Motor neuron (in vitro differentiated cells): ENCODE measurements around the gene CACNG1. TPM values are rescaled to one million over a fixed set of nuclear protein-coding genes. Genes with fewer than 3 reads are reported as not detected.
A peak's percentile ranks its signal among the peaks of the same experiment; 100 is the strongest.

ENCODE experiments used
- ATAC-seq, 8 experiments: fragments of 200-7000 bp; cut with Tn5 transposase; replicated peaks in 6 of 8; 2 replicates each; pipeline ENCODE4 v1.8.0; 2021; ENCODE audit warnings: mild to moderate bottlenecking in 8 of 8, moderate library complexity in 8 of 8
- H3K27ac ChIP-seq, 2 donors: fragments of 250-450 bp; sonication (Bioruptor Pico); 2 replicates each; pipeline ENCODE4 v1.9.0; 2021; ENCODE audit warnings: antibody characterized with exemption in 2 of 2, mild to moderate bottlenecking in 2 of 2, moderate library complexity in 1 of 2
- H3K4me1 ChIP-seq, 2 donors: fragments of 250-450 bp; sonication (Bioruptor Pico); replicated peaks in 1 of 2; 2 replicates each; pipeline ENCODE4 v1.6.1; 2021; ENCODE audit warnings: antibody characterized with exemption in 2 of 2, mild to moderate bottlenecking in 2 of 2, moderate library complexity in 1 of 2
- H3K4me3 ChIP-seq, 5 donors: fragments of 250-450 bp; sonication (Bioruptor Pico); 2 replicates each; pipeline ENCODE4 v1.9.0; 2021; ENCODE audit warnings: antibody characterized with exemption in 5 of 5, mild to moderate bottlenecking in 5 of 5, moderate library complexity in 4 of 5
- WGBS, 10 experiments: fragments of 450-650 bp; shearing (Covaris generic); methylation state at CpG; one replicate each; pipeline ENCODE4 v1.0.0; 2022; 5-methylcytosine and 5-hydroxymethylcytosine counted together
- in situ Hi-C, 9 experiments: fragments of 400-800 bp; cut with MboI; loops; one replicate each; pipeline ENCODE4 v1.15.0; 2021; ENCODE audit warnings: low sequenced_read_pairs in 9 of 9, low pct_unique_long_range_greater_than_20kb in 2 of 9; ENCODE audit not compliant: unreplicated experiment in 9 of 9
- total RNA-seq, 8 experiments: library from RNA; unstranded; fragments of 300-600 nt; gene quantifications; 2 replicates each; pipeline versions ENCODE4 v1.2.3 to v1.2.4, GENCODE V29; 2022

The CACNG1 gene
- total RNA-seq, result 1 to 10 TPM in 1 of 8 experiments, under 1 TPM in 5, not detected in 2; 0.25 to 1.4 (median 0.53) TPM

DNA sequence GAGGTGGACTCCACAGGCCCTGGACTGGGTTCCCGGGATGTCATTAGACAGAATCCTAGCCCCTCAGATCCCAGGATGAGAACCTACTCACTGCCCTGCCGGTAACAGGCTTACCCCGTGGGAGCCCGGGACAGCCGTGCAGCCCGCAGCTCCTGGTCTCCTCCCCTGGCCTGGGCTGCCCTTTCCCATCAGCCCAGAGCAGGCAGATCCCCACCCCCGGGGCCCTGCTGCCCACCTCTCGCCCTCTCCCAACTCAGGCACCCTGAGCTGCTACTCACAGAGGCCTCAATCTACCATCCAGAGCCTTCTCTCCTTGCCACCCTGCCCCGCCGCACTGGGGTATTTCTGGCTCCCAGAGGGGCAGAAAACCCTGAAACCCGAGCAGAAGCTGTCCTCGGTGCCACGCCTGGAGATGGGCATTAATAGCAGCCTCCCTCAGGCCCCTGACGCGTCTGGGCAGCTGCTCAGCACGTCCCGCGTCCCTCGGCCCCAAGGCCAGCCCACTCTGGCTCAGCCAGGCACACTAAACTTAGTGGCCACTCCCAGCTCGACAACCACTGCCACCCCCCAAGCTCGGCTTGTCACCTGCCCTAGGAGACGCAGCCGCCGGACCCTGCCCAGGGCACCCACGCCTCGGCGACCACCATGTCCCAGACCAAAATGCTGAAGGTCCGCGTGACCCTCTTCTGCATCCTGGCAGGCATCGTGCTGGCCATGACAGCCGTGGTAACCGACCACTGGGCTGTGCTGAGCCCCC is at the start of gene CACNG1:
Gene CACNG1 (plus strand): TSS at position 539 of the 757 bp plus-strand sequence. CDS start 107 bp downstream, at position 646.
- Histone ChIP-seq H3K27ac (no peak within 1 kb of the TSS), H3K4me1 (peaks cover 0 to 5% of the 10 kb centered on the region in 2 donors), H3K4me3 (no peak within 1 kb of the TSS)
- 40 to 87% (median 80%) methylated on average over 1 to 13 of the region's 32 CpGs; no CpG with 5 or more reads in 4 of the 10 experiments for WGBS, 10 experiments
- in situ Hi-C loops, result no loop called here
- no peak for ATAC-seq

- ATAC-seq, result peak in 4 of 8 experiments; percentile 26 to 43 (median 35)
- H3K4me1 ChIP-seq, result peaks cover 0 to 8% of the 10 kb centered on the region in 2 donors
- in situ Hi-C loops, result no loop called here
- no peak overlapping the region for H3K4me3 ChIP-seq
- WGBS, 10 experiments, result 36 to 86% (median 61%) methylated on average over 2 to 10 of the region's 12 CpGs; no CpG with 5 or more reads in 2 of the 10 experiments
- peak overlapping the region in 1 of 2 donors; percentile 49 for H3K27ac ChIP-seq
Measured at GRCh38 chr17:66994930-66995535, 49.3 kb upstream of the CACNG1 start.

DNA sequence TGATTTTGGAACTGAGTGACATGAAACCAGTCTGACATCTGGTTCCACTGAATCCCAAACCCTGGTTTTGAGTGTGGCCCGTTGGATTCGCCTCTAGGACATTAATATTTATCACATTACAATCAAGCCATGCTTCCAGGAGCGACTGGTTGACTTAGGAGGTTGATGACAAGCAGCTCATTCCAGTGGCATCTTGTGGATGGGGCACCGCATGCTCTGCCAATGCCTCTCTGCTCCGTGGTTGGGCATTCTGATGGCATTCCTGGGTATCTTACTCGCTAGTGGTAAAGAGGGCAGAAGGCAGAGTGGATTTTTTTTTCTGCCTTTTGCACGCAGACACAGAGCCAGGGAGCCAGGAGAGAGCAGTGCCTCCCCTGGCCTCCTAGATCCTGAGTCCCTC is 48.4 kb upstream of the CACNG1 start:
- Histone ChIP-seq H3K4me1 (peaks cover 0 to 8% of the 10 kb centered on the region in 2 donors), H3K27ac (no peak overlapping the region), H3K4me3 (no peak overlapping the region)
- in situ Hi-C loops, result no loop called here
- 0 to 100% (median 43%) methylated on average over 1 to 7 of the region's 7 CpGs; no CpG with 5 or more reads in 3 of the 10 experiments for WGBS, 10 experiments
- ATAC-seq, result no peak

- Histone ChIP-seq H3K4me3 (no peak overlapping the region), H3K4me1 (peaks cover 0 to 8% of the 10 kb centered on the region in 2 donors), H3K27ac (no peak overlapping the region)
- 20 to 97% (median 88%) methylated on average over 1 to 5 of the region's 5 CpGs; no CpG with 5 or more reads in 4 of the 10 experiments for WGBS, 10 experiments
- in situ Hi-C loops, result no loop called here
- no peak for ATAC-seq
Measured at GRCh38 chr17:66996926-66997325, 47.4 kb upstream of the CACNG1 start.

- in situ Hi-C loops, result no loop called here
- ATAC-seq, result no peak
- H3K27ac ChIP-seq, result no peak overlapping the region
- 38 to 83% (median 77%) methylated on average over 1 to 2 of the region's 2 CpGs; no CpG with 5 or more reads in 5 of the 10 experiments for WGBS, 10 experiments
- H3K4me1 ChIP-seq, result no peaks in the 10 kb centered on the region
- no peak overlapping the region for H3K4me3 ChIP-seq
Measured at GRCh38 chr17:67003231-67003630, 41.1 kb upstream of the CACNG1 start.

GRCh38 chr17:67004181-67004580 is 40.2 kb upstream of the CACNG1 start:
- Histone ChIP-seq H3K4me3 (no peak overlapping the region), H3K27ac (no peak overlapping the region), H3K4me1 (no peaks in the 10 kb centered on the region)
- ATAC-seq, result no peak
- in situ Hi-C loops, result no loop called here
- 3 to 93% (median 88%) methylated on average over 2 to 7 of the region's 11 CpGs; no CpG with 5 or more reads in 2 of the 10 experiments for WGBS, 10 experiments

DNA sequence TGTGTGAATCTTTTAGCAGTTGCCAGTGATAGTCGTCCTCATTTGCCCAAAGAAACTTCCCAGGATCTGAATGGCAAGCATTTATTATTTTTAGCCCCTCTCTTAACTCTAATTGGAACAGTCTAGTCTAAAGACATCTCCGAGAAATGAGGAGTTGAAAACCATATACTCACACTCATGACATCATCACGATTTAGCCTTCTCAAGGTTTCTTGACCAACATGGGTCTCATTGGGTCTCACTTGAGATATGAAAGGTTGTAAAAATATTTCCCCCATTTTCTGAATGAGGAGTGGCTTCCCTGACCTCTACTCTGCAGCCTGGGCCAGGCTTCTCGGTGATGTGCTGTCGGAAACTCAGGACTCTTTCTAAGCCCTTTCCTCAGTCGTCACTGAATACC is 37.1 kb upstream of the CACNG1 start:
- WGBS, 10 experiments, result 0 to 100% (median 76%) methylated on average over 1 to 6 of the region's 6 CpGs; no CpG with 5 or more reads in 2 of the 10 experiments
- H3K4me3 ChIP-seq, result no peak overlapping the region
- peaks cover under 1 to 2% of the 10 kb centered on the region in 2 donors for H3K4me1 ChIP-seq
- in situ Hi-C loops, result no loop called here
- no peak for ATAC-seq
- no peak overlapping the region for H3K27ac ChIP-seq

DNA sequence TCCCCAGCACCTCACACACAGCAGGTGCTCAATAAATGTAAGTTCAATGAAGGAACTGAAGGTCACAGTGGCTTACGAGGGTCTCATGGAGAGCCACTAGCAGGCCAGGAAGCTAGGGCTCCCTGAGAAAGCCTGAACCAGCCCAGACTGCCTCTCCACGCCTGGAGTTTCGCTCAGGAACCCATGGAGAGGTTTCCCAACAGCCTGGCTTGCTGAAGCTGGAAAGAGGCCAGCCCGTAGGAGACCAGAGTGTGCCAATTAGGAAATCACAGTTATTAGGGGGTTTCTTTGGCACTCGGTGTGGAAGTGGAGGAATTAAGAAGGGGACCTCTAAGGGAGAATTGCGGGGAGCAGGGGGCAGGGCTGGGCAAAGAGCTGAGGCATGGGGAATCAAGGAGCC is 36.3 kb upstream of the CACNG1 start:
- no peak for ATAC-seq
- Histone ChIP-seq H3K4me1 (peaks cover 8% of the 10 kb centered on the region in 2 donors), H3K27ac (no peak overlapping the region), H3K4me3 (no peak overlapping the region)
- WGBS, 10 experiments, result 0 to 100% (median 88%) methylated on average over 1 to 4 of the region's 6 CpGs; no CpG with 5 or more reads in 3 of the 10 experiments
- in situ Hi-C loops, result no loop called here

DNA sequence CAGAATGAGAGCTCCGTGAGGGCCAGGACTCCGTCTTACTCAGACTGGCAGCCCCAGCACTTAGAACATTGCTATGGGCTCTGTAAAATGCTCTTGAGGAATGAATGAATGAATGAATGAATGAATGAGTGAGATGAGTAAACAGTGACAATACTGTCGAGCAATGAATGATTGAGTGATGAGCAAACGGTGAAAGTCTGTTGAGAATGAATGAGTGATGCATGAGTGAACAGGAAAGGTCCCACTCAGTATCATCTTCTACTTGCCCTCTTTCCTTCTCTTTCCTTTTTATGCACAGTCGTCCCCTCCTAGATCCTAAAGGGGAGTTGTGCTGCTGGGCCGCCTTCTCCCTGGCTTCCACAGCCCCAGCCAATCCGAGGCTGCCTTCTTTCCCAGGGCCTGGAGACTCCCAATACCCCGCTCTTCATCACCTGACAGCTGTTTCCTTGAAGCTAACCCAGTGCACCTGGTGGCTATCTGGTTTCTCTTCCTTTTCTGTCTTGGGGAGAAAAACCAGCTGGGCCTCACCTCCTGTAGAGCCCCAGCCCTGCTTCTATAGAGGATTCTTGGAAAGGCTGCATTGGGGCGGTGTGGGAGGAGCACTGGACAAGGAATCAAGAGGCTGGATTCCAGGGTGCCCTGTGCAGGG is 32.7 kb upstream of the CACNG1 start:
- in situ Hi-C loops, result no loop called here
- Histone ChIP-seq H3K4me3 (no peak overlapping the region), H3K27ac (no peak overlapping the region), H3K4me1 (peaks cover 8% of the 10 kb centered on the region in 2 donors)
- 46 to 100% (median 84%) methylated on average over 1 to 5 of the region's 9 CpGs; no CpG with 5 or more reads in 4 of the 10 experiments for WGBS, 10 experiments
- no peak for ATAC-seq

DNA sequence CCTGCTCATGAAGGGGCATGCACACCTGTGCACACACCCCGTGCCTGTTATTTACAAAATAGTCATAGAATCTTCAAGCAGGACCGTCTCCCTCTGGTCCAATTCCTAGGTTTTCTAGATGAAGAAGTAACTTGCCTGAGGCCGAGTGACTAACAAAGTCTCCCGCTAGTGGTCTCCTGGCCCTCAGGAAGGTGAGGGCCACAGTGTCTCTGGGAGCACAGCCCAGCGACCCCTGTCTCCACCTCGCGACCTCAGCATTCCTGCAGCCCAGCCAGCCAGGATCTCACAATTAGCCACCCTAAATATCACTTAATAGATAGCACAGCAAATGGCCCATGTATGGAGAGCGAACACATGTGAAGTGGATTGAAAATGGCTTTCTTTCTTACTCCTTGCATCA is 30.5 kb upstream of the CACNG1 start:
- ATAC-seq, result peak in 1 of 8 experiments; percentile 33
- 73 to 100% (median 88%) methylated on average over 1 to 8 of the region's 8 CpGs; no CpG with 5 or more reads in 2 of the 10 experiments for WGBS, 10 experiments

DNA sequence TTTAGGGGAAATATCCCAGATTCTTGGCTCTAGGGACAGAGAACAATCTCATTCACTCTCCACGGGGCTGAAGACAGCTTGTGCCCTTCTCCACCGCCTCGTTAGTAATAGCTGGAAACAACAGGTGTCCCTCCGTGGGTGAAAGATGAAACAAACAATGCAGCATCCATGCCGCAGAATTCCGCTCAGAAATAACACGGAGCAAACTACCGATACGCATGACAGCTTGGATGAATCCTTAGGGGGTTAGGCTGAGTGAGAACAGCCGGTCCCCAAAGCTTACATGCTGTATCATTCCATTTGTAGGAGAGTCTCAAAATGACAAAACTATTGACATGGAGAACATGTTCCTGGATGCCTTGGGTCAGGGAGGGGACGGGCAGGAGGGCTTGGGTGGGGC is 29.4 kb upstream of the CACNG1 start:
- Histone ChIP-seq H3K4me1 (peaks cover 35 to 36% of the 10 kb centered on the region in 2 donors), H3K4me3 (no peak overlapping the region), H3K27ac (no peak overlapping the region)
- ATAC-seq, result no peak
- in situ Hi-C loops, result no loop called here
- 50 to 100% (median 80%) methylated on average over 2 to 7 of the region's 11 CpGs; no CpG with 5 or more reads in 1 of the 10 experiments for WGBS, 10 experiments

More for the DNA sequence above, 30.5 kb upstream of the CACNG1 start:
- peak overlapping the region in 1 of 2 donors; percentile 36 for H3K27ac ChIP-seq
- H3K4me3 ChIP-seq, result no peak overlapping the region
- in situ Hi-C loops, result no loop called here
- H3K4me1 ChIP-seq, result peaks cover 25 to 27% of the 10 kb centered on the region in 2 donors

GRCh38 chr17:67016039-67016762 is 28.2 kb upstream of the CACNG1 start:
- Histone ChIP-seq H3K27ac (no peak overlapping the region), H3K4me3 (no peak overlapping the region), H3K4me1 (peaks cover 36 to 39% of the 10 kb centered on the region in 2 donors)
- in situ Hi-C loops, result no loop called here
- WGBS, 10 experiments, result 50 to 100% (median 82%) methylated on average over 1 to 2 of the region's 17 CpGs; no CpG with 5 or more reads in 6 of the 10 experiments
- no peak for ATAC-seq
